Chondrocyte (in vitro differentiated cells): ENCODE data around the gene SNX32. TPM values are rescaled to one million over a fixed set of nuclear protein-coding genes. Genes with fewer than 3 reads are reported as not detected.

Source experiments
- DNase-seq: peaks from one replicate; pipeline ENCODE4 v3.0.0; 2021; ENCODE audit warnings: mixed read lengths, low spot score
- H3K27ac Mint-ChIP-seq: one replicate; pipeline ENCODE4 v1.8.0; 2021; ENCODE audit warnings: mild to moderate bottlenecking, moderate library complexity, mixed read lengths; ENCODE audit not compliant: unreplicated experiment
- H3K27me3 Mint-ChIP-seq: 2 replicates; pipeline ENCODE4 v1.8.0; 2021; ENCODE audit warnings: low read depth, mixed read lengths
- H3K36me3 Mint-ChIP-seq: 2 replicates; pipeline ENCODE4 v1.8.0; 2021; ENCODE audit warnings: low read depth, mixed read lengths
- H3K4me1 Mint-ChIP-seq: 2 replicates; pipeline ENCODE4 v1.8.0; 2021; ENCODE audit warnings: low read depth, mild to moderate bottlenecking, mixed read lengths
- H3K4me3 Mint-ChIP-seq: one replicate; pipeline ENCODE4 v1.8.0; 2021; ENCODE audit warnings: mild to moderate bottlenecking, moderate library complexity, mixed read lengths; ENCODE audit not compliant: unreplicated experiment
- H3K9me3 Mint-ChIP-seq: 2 replicates; pipeline ENCODE4 v1.8.0; 2021; ENCODE audit warnings: low read depth, mixed read lengths
- CTCF ChIP-seq: fragments of 200-600 bp; sonication (generic); IDR thresholded peaks from 2 replicates; pipeline ENCODE4 v1.5.0; 2021; ENCODE audit warnings: antibody characterized with exemption, mild to moderate bottlenecking, moderate library complexity
- total RNA-seq: library from RNA; stranded (reverse); gene quantifications from 3 replicates; pipeline ENCODE4 v1.2.1, GENCODE V29; 2021

Gene SNX32
- total RNA-seq, 1 donor from 2014 or later = 0.80 TPM

- no peaks in the 10 kb centered on the region for H3K9me3 Mint-ChIP-seq
- peaks cover 19% of the 10 kb centered on the region for H3K27me3 Mint-ChIP-seq
- H3K4me1 Mint-ChIP-seq = no peaks in the 10 kb centered on the region
- DNase-seq = no peak
- H3K36me3 Mint-ChIP-seq = no peaks in the 10 kb centered on the region
- TF ChIP-seq CTCF = no peak
- no peak overlapping the region for H3K27ac Mint-ChIP-seq
- no peak overlapping the region for H3K4me3 Mint-ChIP-seq
Measured at GRCh38 chr11:65794570-65795510, 38.9 kb upstream of the SNX32 start.

- H3K9me3 Mint-ChIP-seq = no peaks in the 10 kb centered on the region
- no peaks in the 10 kb centered on the region for H3K4me1 Mint-ChIP-seq
- no peak for DNase-seq
- H3K27me3 Mint-ChIP-seq = peaks cover 21% of the 10 kb centered on the region
- H3K27ac Mint-ChIP-seq = no peak overlapping the region
- no peak for TF ChIP-seq CTCF
- no peak overlapping the region for H3K4me3 Mint-ChIP-seq
- no peaks in the 10 kb centered on the region for H3K36me3 Mint-ChIP-seq
Measured at GRCh38 chr11:65796726-65797601, 36.8 kb upstream of the SNX32 start.

GRCh38 chr11:65797711-65798110, 36.1 kb upstream of the SNX32 start:
- Mint-ChIP-seq H3K36me3 (no peaks in the 10 kb centered on the region), H3K4me3 (no peak overlapping the region), H3K27ac (no peak overlapping the region), H3K9me3 (no peaks in the 10 kb centered on the region), H3K27me3 (peaks cover 20% of the 10 kb centered on the region), H3K4me1 (no peaks in the 10 kb centered on the region)
- no peak for DNase-seq
- TF ChIP-seq CTCF = no peak

GRCh38 chr11:65798882-65799281, 34.9 kb upstream of the SNX32 start:
- H3K4me1 Mint-ChIP-seq = no peaks in the 10 kb centered on the region
- H3K36me3 Mint-ChIP-seq = no peaks in the 10 kb centered on the region
- peaks cover 30% of the 10 kb centered on the region for H3K27me3 Mint-ChIP-seq
- no peaks in the 10 kb centered on the region for H3K9me3 Mint-ChIP-seq
- TF ChIP-seq CTCF = no peak
- H3K4me3 Mint-ChIP-seq = no peak overlapping the region
- DNase-seq = no peak
- H3K27ac Mint-ChIP-seq = no peak overlapping the region
